Fibroblast of mammary gland (primary cell): Measurements from ENCODE around the gene SKAP1.
A peak's percentile ranks its signal among the peaks of the same experiment; 100 is the strongest.

Experiments used
- DNase-seq: peaks from one replicate; pipeline ENCODE4 v3.0.0-alpha.2; 2010; ENCODE audit warnings: low read depth
- H3K4me3 ChIP-seq: 2 replicates; pipeline ENCODE4 v1.5.1; 2011; ENCODE audit warnings: low read depth, mild to moderate bottlenecking, low read length, moderate library complexity; ENCODE audit not compliant: control insufficient read depth
- TF ChIP-seq, protein P1 (sequence below): conservative IDR thresholded peaks from 2 replicates; pipeline ENCODE4 v1.5.1; 2011; ENCODE audit warnings: low read depth, low read length, inconsistent platforms; ENCODE audit not compliant: control insufficient read depth, insufficient read depth

SKAP1 gene

DNA sequence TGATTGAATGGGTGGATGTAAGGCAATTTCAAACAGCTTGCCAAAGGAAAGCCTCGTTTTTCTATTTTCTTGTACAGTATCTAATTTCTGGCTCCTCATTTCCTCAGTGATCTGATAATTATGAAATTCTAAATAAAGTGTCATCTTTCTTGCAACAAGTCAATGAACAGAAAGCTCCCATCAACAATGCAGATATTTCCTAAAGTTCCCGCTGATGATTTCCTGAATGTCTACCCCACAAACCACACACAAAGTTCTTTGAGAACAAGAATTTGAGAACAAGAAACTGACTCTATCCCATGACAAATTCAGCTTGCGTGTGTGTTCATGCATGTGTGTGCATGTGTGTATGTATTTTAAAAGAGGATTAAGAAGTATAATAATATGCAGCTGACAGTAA, 35.2 kb downstream of the SKAP1 start:
- no peak for DNase-seq
- TF ChIP-seq, protein P1, sequence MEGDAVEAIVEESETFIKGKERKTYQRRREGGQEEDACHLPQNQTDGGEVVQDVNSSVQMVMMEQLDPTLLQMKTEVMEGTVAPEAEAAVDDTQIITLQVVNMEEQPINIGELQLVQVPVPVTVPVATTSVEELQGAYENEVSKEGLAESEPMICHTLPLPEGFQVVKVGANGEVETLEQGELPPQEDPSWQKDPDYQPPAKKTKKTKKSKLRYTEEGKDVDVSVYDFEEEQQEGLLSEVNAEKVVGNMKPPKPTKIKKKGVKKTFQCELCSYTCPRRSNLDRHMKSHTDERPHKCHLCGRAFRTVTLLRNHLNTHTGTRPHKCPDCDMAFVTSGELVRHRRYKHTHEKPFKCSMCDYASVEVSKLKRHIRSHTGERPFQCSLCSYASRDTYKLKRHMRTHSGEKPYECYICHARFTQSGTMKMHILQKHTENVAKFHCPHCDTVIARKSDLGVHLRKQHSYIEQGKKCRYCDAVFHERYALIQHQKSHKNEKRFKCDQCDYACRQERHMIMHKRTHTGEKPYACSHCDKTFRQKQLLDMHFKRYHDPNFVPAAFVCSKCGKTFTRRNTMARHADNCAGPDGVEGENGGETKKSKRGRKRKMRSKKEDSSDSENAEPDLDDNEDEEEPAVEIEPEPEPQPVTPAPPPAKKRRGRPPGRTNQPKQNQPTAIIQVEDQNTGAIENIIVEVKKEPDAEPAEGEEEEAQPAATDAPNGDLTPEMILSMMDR, result no peak
- H3K4me3 ChIP-seq, result no peak overlapping the region

DNA sequence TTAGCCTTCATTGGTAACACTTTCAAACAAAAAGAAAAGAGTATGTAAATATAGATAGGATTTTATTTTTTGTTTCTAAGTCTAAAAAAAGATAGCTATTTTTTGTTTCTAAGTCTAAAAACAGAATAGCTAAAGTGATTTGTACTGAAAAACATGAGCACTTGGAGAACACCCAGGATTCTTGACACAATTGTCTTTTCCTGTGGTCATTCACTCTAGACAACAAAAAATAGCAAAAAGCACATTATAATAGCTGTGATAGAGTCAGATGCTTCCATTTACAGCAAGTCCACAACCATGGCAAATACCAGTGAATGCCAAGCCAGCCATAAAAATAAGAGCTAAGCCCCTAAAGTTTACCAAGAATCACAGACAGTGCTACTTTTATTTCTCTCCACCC, 36.7 kb downstream of the SKAP1 start:
- H3K4me3 ChIP-seq, result no peak overlapping the region
- DNase-seq, result no peak
- TF ChIP-seq, protein P1, result no peak

DNA sequence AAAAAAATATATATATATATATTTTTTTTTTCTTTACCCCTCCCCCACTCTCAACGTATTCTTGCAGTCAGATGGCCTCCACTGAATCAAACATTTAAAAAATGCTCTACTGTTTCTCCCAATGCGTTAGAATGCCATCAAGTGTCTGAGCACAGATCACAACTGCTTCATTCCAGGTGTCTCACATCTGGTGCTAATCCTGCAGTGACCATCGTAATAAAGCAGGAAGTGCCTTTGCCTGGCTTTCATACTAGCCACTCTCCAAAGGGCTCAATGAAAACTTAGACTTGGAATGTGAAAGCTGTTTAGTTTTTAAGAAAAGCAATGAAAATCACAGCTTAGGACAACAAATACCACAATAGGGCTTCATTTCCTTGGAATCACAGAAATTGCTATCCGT, 37.2 kb downstream of the SKAP1 start:
- peak; percentile 5 for DNase-seq
- TF ChIP-seq, protein P1, result no peak
- no peak overlapping the region for H3K4me3 ChIP-seq

DNA sequence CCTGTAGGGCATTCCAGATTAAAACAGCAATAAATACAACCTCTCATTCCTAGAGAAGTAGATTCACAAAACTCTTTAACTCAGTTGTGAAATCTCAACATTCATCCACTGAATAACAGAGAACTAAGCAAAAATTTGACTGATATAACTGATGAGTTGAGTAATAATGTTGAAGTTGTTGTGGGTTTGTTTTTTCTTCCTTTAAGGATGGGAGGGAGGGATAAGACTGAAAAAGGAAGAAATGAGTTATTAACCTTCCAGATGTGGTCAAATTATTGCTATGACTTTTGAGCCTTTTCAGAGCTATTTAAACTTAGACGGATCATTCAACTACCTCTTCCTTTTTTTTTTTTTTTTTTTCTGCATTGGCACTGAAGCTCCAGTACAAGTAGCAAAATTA, 38.6 kb downstream of the SKAP1 start:
- DNase-seq, result no peak
- TF ChIP-seq, protein P1, result no peak
- H3K4me3 ChIP-seq, result no peak overlapping the region

DNA sequence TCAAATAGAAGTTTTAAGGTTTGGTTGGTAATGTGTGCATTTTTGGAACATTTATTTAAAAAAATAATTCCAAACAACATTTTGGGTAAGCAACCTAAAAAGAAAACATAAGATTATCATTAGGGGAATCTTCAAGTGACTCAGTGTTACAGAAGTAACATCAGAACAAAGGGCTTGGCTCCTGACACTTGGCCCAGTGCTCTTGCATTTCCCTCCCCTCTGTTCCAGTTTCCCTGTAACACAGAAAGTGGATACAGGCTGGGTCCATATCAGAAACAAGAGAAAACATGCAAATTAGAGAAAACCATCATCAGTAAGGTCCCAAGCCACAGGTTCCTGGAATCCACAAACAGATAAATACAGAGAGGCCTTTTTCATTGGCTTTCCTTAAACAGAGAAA, 40.1 kb downstream of the SKAP1 start:
- TF ChIP-seq, protein P1, result no peak

DNA sequence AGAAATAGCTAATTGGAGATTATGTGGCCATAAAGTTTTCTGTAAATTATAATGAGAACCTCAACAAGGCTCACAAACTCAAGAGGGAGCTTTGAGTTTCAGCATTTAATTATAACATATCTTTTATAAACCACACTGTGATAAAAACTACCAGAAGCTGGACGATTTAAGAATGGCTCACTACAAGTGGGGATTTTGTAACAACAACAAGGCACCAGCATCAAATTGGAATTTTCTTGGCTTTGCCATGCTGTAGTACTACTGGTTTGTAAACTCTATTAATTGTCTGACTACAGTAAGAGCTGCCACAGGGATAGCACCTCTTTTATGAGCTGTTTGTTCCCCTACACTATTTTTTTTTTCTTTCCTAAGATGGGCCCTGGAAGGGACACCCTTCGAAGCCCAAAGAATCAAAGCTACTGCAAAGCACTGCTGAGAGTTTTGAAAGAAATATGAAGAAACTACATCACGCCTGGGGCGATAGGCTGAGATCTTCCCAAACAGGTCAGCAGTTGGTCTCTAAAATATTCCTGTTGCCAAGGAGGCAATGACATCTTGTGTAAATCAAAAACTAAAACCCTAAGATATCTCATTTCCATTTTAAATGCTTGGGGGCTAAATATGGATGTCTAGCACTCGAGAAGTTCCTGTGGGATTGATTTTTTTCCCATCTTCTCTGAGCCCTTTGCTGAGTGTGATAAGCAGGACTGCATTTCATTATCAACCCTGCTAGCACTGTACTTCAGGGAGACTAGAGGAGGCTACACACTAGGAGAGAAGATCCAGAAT, 40.9 kb downstream of the SKAP1 start:
- no peak overlapping the region for H3K4me3 ChIP-seq
- DNase-seq, result no peak
- TF ChIP-seq, protein P1, result no peak

More for the DNA sequence above, 40.1 kb downstream of the SKAP1 start:
- H3K4me3 ChIP-seq, result no peak overlapping the region
- DNase-seq, result peak; percentile 10
